Endodermal cell (in vitro differentiated cells): ENCODE data around the gene TIPARP. TPM values are rescaled to one million over a fixed set of nuclear protein-coding genes. Genes with fewer than 3 reads are reported as not detected.

Source experiments
- DNase-seq: peaks from one replicate; pipeline ENCODE4 v3.0.0-alpha.2; 2017
- H3K27ac ChIP-seq: 2 replicates; pipeline ENCODE4 v1.5.1; 2013; ENCODE audit warnings: mild to moderate bottlenecking, low read depth, low read length, moderate library complexity
- H3K27me3 ChIP-seq: 2 replicates; pipeline ENCODE4 v1.6.1; 2013; ENCODE audit warnings: mild to moderate bottlenecking, low read length, moderate library complexity; ENCODE audit not compliant: insufficient read depth, control insufficient read depth, poor library complexity, severe bottlenecking
- H3K36me3 ChIP-seq: 2 replicates; pipeline ENCODE4 v1.7.0; 2013; ENCODE audit warnings: mild to moderate bottlenecking, low read length, moderate library complexity; ENCODE audit not compliant: control insufficient read depth, insufficient read depth
- H3K4me1 ChIP-seq: one replicate; pipeline ENCODE4 v1.7.0; 2013; ENCODE audit warnings: low read length; ENCODE audit not compliant: control insufficient read depth, insufficient read depth
- H3K4me3 ChIP-seq: 2 replicates; pipeline ENCODE4 v1.5.1; 2013; ENCODE audit warnings: mild to moderate bottlenecking, low read length, moderate library complexity
- H3K9ac ChIP-seq: 2 replicates; pipeline ENCODE4 v1.6.1; 2013; ENCODE audit warnings: mild to moderate bottlenecking, low read length, moderate library complexity; ENCODE audit not compliant: poor library complexity, severe bottlenecking; ENCODE audit errors: extremely low read depth
- H3K9me3 ChIP-seq: 2 replicates; pipeline ENCODE4 v1.6.1; 2013; ENCODE audit warnings: mild to moderate bottlenecking, low read length, moderate library complexity; ENCODE audit not compliant: control insufficient read depth
- H3K27ac Mint-ChIP-seq: 2 replicates; pipeline ENCODE4 v1.8.0; 2020; ENCODE audit warnings: mixed read lengths
- H3K27me3 Mint-ChIP-seq: 2 replicates; pipeline ENCODE4 v1.8.0; 2021; ENCODE audit warnings: mild to moderate bottlenecking, mixed read lengths; ENCODE audit not compliant: insufficient read depth
- H3K36me3 Mint-ChIP-seq: 2 replicates; pipeline ENCODE4 v1.8.0; 2020; ENCODE audit warnings: low read depth, mixed read lengths
- H3K4me1 Mint-ChIP-seq: 2 replicates; pipeline ENCODE4 v1.8.0; 2020; ENCODE audit warnings: mixed read lengths
- H3K4me3 Mint-ChIP-seq: 2 replicates; pipeline ENCODE4 v1.8.0; 2020; ENCODE audit warnings: mild to moderate bottlenecking, moderate library complexity, mixed read lengths
- H3K9me3 Mint-ChIP-seq: 2 replicates; pipeline ENCODE4 v1.8.0; 2020; ENCODE audit warnings: mild to moderate bottlenecking, mixed read lengths
- CTCF ChIP-seq: fragments of 200-600 bp; sonication (generic); conservative IDR thresholded peaks from 2 replicates; pipeline ENCODE4 v1.5.0; 2021; ENCODE audit warnings: antibody characterized with exemption, mild to moderate bottlenecking
- whole genome bisulfite sequencing, 2 experiments: methylation state at CpG; one replicate each; pipeline versions ENCODE4 v1.1.5 to v1.1.7; 2013; ENCODE audit warnings: missing lambda C conversion rate in 2 of 2, mixed read lengths in 1 of 2; ENCODE audit not compliant: insufficient coverage in 1 of 2, insufficient read length in 1 of 2; 5-methylcytosine and 5-hydroxymethylcytosine counted together
- total RNA-seq, 2 donors: library from RNA; stranded (reverse); fragmentation: NEBNext Ultra II Directional in 1 of 2; extraction: Animal tissue kit (Norgen Biotek cat#: 25700) in 1 of 2; gene quantifications; 2 replicates in 1 of 2; 3 replicates in 1 of 2; pipeline ENCODE4 v1.2.1, GENCODE V29; 2021

The TIPARP gene
- total RNA-seq, 2 donors from 2014 or later: 27.1 to 34.3 TPM

- no peak overlapping the region for H3K27ac ChIP-seq
- no peaks in the 10 kb centered on the region for H3K27me3 Mint-ChIP-seq
- DNase-seq: no peak
- H3K4me1 Mint-ChIP-seq: peaks cover 51% of the 10 kb centered on the region
- no peak overlapping the region for H3K4me3 Mint-ChIP-seq
- peaks cover 9% of the 10 kb centered on the region for H3K4me1 ChIP-seq
- WGBS, 2 experiments: 95 to 100% methylated on average over 2 of the region's 2 CpGs
- no peak for TF ChIP-seq CTCF
- no peaks in the 10 kb centered on the region for H3K27me3 ChIP-seq
- H3K4me3 ChIP-seq: no peak overlapping the region
- H3K9me3 ChIP-seq: no peaks in the 10 kb centered on the region
- no peak overlapping the region for H3K9ac ChIP-seq
- peaks cover 3% of the 10 kb centered on the region for H3K36me3 Mint-ChIP-seq
- H3K9me3 Mint-ChIP-seq: no peaks in the 10 kb centered on the region
- no peaks in the 10 kb centered on the region for H3K36me3 ChIP-seq
- no peak overlapping the region for H3K27ac Mint-ChIP-seq
Observed at GRCh38 chr3:156721687-156722618, 47.6 kb downstream of the TIPARP start.

- H3K9ac ChIP-seq: no peak overlapping the region
- no peaks in the 10 kb centered on the region for H3K27me3 ChIP-seq
- H3K4me3 ChIP-seq: no peak overlapping the region
- 90 to 100% methylated on average over 1 to 2 of the region's 2 CpGs for WGBS, 2 experiments
- Mint-ChIP-seq H3K27ac (no peak overlapping the region), H3K9me3 (no peaks in the 10 kb centered on the region), H3K4me1 (peaks cover 50% of the 10 kb centered on the region), H3K27me3 (no peaks in the 10 kb centered on the region), H3K4me3 (no peak overlapping the region), H3K36me3 (no peaks in the 10 kb centered on the region)
- no peaks in the 10 kb centered on the region for H3K9me3 ChIP-seq
- DNase-seq: no peak
- H3K36me3 ChIP-seq: no peaks in the 10 kb centered on the region
- no peak for TF ChIP-seq CTCF
- H3K4me1 ChIP-seq: peaks cover 11% of the 10 kb centered on the region
- H3K27ac ChIP-seq: no peak overlapping the region
Observed at GRCh38 chr3:156723182-156723619, 48.8 kb downstream of the TIPARP start.

GRCh38 chr3:156725682-156726081 is 51.3 kb downstream of the TIPARP start:
- H3K9me3 ChIP-seq: no peaks in the 10 kb centered on the region
- no peak for DNase-seq
- H3K4me3 ChIP-seq: no peak overlapping the region
- no peak overlapping the region for H3K9ac ChIP-seq
- Mint-ChIP-seq H3K9me3 (no peaks in the 10 kb centered on the region), H3K36me3 (no peaks in the 10 kb centered on the region), H3K27ac (no peak overlapping the region), H3K27me3 (no peaks in the 10 kb centered on the region), H3K4me3 (no peak overlapping the region), H3K4me1 (peaks cover 42% of the 10 kb centered on the region)
- H3K27ac ChIP-seq: no peak overlapping the region
- 68 to 94% methylated on average over 2 to 4 of the region's 4 CpGs for WGBS, 2 experiments
- H3K36me3 ChIP-seq: no peaks in the 10 kb centered on the region
- H3K4me1 ChIP-seq: peaks cover 9% of the 10 kb centered on the region
- no peak for TF ChIP-seq CTCF
- no peaks in the 10 kb centered on the region for H3K27me3 ChIP-seq
